T-helper 1 cell (primary cell): ENCODE results near the gene PHACTR3.

Experiments used
- DNase-seq, 5 donors: peaks; one replicate each; pipeline ENCODE4 v3.0.0-alpha.2; 2012 to 2020

Gene PHACTR3

DNA sequence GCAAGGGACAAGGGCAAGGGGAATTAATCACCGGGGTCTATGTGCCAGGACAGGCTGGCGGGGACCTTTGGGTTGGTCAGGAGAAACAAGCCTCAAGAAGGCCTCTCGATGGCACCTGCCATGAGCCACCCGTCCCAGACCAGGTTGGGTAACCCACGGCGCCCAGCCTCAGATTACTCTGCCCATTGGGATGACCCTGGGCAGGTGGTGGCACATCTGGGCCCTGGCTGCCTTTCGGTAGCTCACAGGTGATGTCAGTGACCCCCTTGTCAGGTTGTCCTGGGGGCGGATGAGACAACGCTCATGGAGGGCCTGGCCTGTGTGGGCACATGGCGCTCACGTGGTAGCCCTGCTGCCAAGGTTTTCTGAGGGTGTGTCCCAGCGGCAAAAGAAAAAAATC lies 176.9 kb downstream of the PHACTR3 start:
- no peak for DNase-seq

DNA sequence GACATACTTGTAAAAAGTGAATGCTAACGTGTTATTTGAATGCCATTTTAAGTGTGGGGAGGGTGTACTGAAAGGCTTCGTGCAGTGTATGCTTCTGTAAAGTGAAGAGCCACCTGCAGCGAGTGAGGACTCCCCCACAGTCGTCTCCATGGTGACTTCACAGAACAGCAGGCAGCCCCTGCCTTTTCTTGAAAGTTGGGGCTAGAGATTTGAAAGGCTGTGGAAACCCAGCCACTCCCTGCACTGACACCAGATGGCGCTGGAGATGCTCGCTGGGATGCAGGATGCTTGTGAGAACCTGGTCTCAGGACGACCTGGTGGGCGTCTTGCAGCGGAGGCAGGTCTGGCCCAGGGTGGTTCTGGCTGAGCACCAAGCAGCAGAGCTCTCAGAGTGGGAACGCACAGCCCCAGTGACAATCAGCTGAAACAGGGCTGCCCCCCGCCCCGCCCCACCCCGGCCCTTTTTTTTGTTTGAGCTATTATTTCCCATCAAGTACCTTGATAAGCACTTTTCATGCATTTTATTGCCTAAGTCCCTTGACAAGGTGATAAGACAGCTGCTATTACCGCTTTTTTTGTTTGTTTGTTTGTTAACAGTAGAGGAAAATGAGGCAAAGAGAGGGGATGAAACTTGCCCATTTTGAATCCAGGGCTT lies 178.8 kb downstream of the PHACTR3 start:
- peak in 1 of 5 donors; percentile 14 for DNase-seq

DNA sequence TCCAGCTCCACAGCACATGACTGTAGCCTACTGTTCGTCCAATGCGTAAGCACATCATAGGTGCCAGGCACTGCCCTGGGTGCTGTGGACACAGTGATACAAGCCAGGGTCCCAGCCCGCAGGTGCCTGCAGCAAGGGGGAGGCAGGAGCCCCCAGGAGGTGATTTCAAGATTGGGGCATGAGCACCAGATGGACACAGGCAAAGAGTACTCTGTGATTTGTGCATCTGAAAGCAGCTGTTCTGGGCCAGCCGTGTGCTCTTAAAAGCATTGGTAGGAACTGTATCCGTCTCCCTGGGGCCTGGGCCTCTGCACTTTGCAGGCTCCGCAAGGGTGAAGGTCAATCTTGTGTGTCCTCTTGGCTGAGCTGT lies 179.3 kb downstream of the PHACTR3 start:
- no peak for DNase-seq

DNA sequence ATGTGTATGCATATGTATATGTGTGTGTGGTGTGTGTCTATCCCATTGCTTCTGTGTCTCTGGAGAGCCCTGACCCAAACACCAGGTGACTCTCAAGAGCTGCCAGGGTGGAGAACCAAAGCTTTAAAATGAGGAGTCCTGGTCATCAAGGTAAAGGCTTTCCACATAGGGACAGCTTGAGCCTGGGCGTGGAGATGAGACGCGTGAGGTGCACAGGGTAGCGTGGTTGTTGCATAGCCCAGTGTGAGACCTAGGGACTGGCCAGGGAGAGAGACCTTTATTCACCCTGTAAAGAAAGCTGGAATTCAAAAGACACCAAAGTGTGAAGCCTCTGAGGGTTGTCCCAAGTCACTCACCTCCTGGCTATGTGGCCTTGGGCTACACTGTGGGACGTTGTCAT lies 180.0 kb downstream of the PHACTR3 start:
- no peak for DNase-seq

DNA sequence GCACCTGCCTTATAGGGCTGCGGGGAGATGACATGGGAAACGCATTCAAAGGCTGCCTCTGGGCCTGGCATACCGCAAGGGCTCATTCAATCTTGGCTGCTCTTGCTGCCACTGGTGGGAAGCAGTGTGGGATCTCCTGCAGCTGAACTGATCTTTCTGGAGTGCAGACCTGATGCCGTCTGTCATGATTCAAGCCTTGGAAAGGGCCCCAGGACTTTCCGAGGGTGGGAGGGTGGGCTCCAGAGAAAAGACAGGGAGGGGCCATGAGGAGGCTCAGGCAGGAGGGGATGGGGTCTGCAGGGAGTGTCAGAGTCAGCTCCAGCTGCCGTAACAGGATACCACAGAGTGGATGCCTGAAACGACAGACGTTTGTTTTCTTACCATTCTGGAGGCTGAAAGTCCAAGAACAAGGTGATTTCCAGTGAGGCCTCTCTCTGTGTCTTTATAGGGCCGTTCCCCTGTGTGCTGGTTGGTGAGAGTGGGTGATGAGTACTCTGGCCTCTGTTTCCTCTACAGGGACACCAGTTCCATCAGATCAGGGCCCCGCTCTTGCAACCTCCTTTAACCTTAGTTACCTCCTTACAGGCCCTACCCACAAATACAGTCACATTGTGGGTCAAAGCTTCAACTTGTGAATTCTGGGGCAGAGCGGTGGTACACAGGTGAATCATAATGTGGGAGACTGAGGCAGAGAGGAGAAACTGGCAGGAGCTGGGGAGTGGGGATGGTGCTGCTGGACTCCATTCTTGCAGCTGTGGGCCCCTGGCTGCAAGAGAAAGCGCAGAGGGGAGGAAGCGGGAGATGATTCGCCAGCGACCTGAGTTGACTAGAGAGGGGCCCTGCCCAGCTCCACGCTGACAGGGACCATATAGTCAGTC lies 180.7 kb downstream of the PHACTR3 start:
- DNase-seq: no peak

DNA sequence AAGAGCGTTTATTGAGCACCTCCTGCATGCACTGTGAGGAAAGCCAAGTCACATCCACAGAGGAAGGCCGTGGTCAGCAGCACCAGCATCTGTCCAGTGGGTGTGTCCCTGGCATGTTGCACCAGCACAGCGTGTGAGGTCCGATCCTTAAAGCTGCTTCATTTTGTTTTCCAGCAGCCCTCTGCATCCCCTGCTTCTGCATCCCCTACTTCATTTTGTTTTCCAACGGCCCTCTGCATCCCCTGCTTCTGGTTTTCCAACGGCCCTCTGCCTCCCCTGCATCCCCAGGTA lies 181.3 kb downstream of the PHACTR3 start:
- no peak for DNase-seq

DNA sequence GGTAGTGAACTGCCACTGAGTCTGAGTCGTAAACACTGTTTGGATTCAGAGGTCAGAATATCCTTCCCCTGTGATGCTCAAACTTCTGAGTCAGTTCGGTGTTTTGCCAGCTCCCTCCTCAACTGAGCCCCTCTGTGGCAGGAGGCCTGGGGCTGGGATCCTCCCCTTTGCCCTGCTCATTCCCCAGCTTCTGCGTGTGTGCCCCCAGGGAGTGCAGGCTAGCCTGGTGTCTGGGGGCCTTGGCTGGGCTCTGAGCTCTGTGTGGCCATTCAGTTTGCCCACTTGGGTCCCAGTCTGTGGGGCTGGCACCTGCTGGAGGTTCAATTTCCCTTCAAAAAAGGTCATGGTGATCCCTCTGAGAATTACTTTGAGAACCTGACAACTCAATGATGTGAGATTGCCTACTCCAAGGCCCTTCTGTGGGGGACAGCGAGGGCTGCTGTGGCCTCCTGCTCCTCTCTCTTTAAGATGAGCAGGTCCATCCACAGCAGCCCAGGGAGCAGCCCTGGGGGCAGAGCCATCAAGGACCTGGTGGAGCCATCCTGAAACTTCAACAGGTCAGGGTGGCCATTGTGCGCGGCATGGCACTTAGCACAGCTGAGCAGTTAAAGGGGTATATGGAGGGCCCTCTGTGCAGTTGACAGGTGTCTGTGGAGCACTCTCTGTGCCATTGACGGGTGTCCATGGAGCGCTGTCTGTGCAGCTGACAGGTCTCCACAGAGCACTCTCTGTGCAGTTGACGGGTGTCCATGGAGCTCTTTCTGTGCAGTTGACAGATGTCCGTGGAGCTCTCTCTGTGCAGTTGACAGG lies 181.9 kb downstream of the PHACTR3 start:
- no peak for DNase-seq

DNA sequence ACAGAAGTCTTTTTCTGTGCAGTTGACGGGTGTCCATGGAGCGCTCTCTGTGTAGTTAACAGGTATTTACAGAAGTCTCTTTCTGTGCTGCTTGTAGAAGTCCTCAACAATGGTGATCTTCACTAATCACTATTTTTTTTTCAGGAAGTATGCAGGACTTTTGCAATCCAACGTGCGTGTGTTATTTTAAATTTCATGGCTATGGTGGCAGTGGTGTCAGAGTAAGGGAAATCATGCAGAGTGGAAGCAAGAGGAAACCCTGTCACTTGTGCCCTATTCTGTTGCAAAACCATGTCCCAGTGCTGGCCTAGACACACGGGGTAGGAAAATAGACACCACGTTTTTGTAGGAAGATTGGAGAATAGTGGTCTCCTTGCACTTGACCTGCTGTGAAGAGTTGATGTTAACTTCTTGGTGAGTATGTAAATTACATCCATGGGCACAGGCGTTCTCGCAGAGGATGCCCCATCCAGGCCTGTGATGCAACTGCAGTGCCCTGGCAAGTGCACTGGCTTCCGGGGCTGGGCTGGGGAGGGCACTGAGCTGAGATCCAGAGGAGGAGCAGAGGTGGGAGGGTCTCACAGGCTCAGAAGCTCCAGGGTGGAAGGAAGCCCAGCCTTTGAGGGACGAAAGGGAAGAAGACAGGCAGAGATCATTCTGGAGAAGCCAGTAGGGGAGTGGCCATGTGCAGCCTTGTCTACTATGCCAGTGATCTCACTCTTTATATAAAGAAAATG lies 182.6 kb downstream of the PHACTR3 start:
- no peak for DNase-seq

DNA sequence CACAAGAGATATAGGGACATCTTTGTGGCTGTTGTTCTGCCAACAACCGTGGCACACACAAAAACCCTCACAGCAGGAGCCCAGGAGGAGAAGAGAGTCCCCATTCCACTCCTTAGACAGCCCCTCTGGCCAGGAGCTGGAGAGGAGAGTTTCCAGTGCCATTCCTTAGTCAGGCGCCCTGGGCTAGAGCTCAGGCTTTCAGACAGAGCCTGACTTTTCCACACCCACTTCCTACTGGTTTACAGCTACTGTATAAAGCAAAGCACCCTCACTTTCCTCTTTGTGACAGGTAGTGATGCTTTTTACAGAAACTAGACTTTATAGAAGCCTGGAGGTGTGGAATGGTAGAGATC lies 183.2 kb downstream of the PHACTR3 start:
- no peak for DNase-seq

DNA sequence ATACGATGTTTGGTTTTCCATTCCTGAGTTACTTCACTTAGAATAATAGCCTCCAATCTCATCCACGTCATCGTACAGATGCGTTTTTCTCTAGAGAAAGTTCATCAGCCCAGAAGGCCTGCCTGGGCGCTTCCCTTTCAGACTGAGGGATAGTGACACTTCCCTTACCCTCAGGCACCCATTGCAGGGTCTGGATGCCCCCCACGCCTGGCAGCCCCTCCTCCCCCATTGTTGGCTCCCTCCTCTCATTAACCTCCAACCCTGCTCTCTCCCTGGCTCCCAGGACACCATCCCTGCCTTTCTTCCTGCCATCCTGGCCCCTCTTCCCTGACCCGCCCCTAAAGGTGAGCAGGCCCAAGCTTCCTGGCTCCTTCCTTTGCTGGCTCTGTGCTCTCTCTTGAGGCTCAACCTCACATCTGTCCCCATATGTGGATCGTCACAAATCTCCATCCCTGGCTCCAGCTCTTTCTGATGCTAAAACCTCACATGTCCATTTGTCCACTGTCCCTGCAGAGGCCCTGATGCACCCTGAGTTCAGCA lies 183.9 kb downstream of the PHACTR3 start:
- no peak for DNase-seq

DNA sequence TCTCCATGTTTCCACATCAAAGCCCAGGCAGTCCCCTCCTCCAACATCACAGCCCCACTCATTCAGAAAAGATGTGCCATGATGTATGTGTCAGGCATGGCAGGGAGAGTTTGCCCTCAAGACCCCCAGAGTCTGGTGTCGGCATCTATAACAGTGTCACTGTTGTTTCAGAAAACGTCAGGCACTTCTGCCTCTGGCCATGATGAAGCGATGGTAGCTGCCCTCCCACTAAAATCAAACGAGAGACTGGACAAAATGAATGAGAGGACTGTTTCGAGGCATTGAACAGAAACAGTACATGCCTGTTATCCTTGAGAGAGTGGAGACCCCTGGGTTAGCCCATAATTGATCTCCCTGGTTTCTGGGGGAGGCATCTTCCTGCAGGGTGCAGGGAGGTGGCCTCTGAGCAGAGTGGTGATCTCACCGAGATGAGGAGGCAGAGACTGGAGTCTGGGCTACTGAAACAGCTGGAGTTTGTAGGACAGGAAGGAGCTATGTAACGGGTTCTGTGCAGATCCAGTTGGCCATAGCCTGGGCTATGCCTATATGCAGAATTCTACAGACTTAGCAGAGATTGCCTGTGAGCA lies 184.6 kb downstream of the PHACTR3 start:
- no peak for DNase-seq

DNA sequence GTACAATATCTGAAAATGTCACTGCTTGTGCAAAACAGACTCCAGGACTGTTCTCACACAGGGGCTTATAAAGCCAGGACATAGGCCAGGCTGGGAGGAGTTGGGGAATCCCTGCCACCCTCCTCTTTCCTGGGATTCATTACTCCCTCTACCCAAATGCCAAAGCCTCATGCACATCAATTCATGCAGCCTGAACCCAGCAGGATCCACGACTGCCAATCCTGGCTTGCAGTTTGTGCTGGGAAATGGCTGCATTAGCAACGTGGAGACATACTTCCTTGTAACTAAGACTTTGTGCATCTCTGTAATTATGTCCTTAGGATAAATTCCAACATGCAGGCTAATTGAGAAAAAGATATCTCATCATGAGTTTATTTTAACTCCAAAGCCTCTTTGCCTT lies 185.3 kb downstream of the PHACTR3 start:
- DNase-seq: no peak

DNA sequence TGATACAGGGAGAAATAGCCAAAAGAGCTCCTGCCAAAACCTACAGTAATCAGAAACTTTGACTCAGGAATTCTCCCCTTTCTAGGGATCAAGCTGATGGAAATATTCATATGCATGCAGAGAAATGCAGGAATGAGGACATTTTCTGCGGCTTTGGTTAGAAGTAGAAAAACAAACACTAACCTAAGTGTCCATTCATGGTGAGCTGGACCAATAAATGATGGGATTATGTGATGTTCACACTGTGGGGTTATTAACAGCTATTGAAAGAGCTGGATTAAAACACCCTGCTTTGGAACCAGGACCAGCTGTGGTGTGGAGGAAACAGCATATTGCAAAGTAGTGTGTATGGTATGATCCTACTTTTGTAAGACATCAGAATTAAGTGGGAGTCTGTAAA lies 186.0 kb downstream of the PHACTR3 start:
- DNase-seq: no peak

DNA sequence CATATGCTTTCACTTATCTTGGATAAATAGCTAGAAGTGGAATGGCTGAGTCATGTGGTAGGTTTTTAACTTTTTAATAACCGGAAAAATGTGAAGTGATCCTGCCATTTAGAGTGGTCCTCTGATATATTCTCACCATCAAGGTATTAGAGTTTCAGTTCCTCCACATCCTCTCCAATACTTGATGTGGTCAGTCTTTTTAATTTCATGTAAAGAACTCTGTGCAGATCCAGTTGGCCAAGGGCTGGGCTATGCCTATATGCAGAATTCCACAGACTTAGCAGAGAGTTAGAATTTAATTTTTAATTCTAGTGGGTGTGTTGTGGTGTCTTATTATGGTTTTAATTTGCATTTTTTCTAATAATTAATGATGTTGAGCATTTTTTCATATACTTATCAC lies 188.0 kb downstream of the PHACTR3 start:
- DNase-seq: no peak

DNA sequence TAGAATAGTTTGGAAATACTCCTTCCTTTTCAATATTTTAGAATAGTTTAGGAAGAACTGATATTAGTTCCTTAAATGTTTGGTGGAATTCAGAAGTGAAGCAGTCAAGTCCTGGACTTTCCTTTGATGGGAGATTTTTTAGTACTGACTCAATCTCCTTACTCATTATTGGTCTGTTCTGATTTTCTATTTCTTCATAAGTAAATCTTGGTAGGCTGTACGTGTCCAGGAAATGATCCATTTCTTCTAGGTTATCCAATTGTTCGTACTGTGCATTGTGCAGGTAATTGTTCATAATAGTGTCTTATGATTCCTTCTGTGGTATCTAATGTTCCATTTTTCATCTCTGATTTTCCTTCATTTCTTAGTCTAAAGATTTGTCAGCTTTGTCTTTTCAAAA lies 190.2 kb downstream of the PHACTR3 start:
- no peak for DNase-seq

DNA sequence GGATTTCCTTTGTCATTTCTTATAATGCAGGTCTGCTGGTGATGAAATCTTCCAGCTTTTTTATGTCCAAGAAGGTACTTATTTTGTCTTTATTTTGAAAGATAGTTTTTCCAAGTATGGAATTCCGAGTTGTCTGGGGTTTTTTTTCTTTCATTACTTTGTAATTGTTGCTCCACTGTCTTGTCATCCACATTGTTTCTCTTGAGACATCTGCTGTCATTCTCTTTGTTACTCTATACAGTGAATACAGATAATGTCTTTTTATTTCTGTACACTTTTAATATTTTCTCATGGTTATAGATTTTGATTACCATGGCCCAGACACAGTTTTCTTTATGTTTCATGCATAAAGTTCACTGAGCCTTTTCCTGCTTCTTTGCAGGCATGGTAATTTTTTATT lies 196.0 kb downstream of the PHACTR3 start:
- DNase-seq: no peak

DNA sequence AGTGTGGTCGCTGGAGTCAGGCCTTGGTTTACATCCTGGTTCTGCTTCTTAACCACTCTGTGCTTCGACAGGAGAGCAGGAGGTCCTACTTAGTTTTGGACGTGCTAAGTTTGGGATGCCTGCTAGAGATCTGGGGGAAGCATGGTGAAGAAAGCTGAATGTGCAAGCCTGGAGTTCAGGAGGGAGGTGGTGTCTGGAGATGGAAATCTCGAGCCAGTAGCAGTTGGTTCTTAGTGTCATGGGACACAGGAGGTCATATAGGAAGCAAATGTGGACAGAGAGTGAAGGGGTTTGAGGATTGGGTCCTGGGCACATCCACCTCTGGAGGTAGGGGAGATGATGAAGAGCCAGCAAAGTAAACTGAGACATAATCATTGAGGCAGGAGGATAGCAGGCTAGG lies 197.7 kb downstream of the PHACTR3 start:
- no peak for DNase-seq

DNA sequence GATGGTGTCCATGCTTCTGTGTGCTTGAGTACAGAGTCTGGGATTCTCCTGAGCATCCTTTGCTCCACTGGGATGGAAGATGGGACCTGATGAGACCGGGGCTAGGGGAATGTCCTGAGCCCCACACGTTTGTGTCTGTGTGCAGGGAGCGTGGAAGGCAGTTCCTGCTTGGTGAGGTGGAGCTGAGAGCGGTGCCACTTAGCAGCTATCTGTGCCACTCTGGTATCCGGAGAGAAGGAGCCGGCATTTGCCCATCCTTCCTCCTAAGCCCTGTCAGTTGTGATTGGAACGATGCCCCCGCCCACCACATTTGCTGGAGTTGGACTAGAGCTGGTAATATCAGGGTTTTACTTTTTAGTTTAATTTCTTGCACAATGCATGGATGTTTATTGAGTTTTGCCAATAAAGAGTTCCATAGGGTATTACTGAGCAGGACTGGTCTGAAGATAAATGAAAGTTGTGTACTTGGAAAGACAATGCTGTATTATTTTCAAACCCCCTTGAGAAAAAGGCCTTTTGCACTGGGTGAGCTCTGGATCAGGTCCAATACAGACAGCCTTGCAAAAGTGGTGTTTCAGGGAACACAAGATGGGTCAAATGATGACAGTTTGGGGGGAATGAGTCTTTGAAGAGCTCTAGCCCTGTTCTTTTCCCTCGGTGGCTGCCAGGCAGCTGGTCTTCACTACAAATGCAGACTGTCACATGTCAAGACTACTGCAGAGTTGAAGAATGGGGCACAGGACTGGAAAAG lies 198.3 kb downstream of the PHACTR3 start:
- DNase-seq: no peak

DNA sequence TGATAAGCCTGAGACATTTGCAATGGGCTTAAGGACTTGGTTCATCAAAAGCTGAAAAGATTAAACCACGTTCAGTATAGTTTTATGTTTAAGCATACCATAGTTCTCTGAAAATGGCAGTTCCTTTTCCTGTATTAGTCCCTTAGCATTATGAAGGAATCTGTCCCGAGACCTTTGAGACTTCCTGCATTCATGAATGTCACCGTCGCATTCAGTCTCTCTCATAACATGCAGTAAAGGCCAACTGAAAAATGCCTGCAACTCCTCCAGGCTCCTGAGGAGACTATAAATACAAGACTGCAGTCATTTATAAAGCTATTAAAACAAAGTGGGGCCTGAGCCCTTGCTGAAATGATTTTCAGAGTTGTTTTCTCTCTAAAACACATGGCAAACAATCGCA lies 200.0 kb downstream of the PHACTR3 start:
- no peak for DNase-seq

DNA sequence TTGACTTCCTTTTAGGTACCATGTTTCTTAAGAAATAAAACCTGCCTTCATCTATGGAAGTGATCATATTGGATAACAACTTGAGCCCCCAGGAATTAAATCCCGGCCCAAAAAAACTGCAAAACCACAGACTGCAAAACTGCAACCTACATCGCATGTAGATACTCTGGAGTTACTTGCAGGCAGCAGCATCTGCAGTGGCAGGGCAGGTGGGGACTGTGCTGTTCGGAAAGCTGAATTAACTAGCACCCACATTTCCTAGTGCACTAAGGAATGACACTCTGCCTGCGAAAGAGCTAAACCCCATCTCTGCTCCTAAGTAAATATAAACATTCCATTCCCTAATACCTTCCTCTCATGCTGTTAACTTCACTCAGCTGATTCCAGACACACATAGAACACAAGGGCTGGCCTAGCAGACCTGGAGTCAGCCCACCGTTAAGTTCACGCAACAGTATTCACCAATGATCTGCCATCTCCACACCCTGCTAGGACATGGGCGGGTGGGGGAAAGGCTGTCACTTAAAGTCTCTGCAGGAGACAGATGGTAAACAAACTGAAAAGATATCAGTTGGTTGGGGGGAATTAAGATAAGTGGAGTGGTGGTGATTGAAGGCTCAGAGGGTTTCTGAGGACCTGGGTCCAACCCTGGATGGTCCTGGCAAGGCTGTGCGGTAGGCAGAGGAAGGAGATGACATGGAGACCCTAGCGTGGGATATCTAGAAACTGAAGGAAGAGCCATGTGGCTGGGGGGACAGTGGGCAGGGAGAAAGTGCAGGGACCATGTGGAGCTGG lies 200.7 kb downstream of the PHACTR3 start:
- DNase-seq: no peak
